HG03196 (cell line): ENCODE data around the gene KCNQ2.

Source experiments
- ATAC-seq: cut with Tn5 transposase; IDR thresholded peaks from one replicate; pipeline ENCODE4 v1.9.1; 2021; ENCODE audit not compliant: unreplicated experiment

Gene KCNQ2

DNA sequence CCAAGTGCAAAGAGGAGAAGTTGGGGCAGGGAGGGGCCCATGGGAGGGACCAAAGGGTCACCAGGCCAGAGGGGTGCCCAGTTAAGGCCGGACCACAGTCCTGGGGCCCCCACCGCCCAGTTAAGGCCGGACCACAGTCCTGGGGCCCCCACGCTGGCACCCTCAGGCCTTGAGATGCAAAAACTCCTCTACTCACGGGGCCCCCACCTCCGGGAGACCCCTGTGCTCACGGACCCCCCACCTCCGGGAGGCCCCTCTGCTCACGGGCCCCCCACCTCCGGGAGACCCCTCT lies 16.9 kb downstream of the KCNQ2 start:
- ATAC-seq = no peak

DNA sequence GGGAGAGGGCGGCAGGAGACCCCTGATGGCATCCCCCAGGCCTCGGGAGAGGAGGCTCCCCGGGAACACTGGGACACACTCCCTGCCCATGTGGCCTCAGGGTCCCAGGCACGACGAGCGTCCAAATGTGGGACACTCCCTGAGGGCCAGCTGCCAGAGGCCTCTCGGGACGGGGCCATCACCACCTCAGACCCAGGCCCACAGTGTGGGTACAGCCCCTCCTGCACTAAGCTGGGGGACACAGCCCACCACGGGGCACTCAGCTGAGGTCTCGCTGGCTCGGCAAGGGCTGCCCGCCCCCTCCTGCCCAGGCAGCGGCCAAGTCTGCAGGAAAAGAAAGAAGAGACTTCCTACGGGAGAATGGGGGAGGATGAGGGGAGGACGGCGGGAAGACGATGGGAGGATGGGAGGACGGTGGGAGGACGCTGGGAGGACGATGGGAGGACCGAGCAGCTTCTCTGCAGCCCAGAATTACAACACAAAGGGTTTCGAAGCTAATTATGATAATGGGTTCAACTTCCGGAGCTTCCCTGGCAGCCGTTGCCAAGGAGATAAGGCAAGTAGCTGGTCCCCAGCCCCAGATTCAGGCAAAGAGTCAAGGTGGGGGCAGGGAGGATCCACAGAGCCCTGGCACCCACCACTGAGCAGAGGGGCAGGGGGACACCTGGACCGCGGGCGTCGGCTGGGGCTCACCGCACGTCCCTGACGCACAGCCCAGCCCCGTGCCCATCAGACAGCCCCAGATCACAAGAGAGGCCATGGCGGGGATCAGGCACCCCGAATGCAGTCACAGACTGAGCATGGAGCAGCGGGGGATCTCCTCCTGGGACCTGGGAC lies 17.5 kb downstream of the KCNQ2 start:
- ATAC-seq = no peak

DNA sequence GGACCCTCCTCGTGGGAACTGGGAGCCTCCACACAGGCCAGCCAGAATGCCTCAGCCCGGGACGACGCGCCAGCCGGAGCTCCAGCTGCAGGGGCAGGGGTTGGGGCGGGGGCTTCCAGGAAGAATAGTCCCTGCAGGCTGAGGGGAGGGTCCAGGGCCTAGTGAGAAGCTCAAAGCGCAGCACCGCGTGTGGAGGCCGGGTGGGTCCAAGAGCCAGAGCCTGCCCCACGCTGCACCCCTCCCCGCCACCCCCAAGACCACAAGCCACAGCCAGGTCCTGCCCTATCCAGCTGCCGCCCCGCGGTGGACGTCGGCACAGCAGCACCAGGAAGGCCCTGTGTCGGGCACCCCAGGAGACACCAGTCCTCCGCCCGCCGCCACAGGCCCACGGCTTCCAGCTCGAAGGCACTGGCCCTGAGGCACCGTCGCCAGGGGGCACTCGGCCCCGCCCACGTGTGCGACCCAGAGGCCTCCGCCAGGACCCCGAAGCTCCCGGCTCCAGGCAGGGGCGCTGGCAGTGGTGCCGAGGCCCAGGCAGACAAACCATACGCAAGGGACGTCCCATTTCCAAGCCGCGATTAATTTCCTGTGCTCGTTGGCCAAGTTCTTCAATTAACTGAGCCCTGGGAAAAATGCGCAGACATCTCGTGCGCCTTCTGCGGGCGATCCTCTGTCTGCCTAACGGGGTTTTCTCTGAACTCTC lies 19.5 kb downstream of the KCNQ2 start:
- no peak for ATAC-seq

DNA sequence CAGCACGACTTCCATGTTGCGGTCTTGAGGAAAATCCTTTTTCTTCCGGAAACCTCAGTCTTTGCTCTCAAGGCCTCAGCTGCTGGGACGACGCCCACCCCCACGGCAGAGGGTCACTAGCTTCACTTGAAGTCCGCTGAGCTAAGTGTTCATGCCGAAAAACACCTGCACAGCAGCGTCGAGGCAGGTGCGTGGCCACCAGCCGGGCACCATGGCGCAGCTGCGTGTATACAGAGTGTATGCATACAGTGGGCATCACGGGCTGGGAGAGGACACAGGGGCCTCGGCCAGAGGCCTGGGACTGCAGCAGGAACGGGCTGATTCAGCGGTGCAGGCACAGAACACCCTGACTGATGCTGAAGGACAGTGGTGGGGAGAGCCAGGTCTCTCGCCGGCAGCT lies 20.1 kb downstream of the KCNQ2 start:
- no peak for ATAC-seq

DNA sequence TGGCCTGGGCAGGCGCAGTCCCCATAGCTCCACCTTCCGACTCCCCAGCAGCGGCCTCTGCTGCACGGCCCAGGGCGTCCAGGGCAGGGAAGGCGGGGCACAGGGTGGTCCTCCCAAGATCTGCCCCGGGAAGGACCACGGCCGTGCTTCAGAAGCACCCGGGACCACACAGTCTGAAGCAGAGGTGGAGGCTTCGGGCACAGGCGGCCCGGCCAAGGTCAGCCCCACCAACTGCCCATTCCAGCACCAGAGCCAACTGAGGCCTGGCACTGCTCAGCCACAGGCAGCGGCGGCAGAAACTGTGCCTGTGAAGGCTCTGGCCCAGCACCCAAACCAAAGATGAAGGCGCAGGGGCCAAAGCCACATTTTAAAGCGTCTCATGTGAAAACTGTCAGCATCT lies 20.6 kb downstream of the KCNQ2 start:
- ATAC-seq = no peak

DNA sequence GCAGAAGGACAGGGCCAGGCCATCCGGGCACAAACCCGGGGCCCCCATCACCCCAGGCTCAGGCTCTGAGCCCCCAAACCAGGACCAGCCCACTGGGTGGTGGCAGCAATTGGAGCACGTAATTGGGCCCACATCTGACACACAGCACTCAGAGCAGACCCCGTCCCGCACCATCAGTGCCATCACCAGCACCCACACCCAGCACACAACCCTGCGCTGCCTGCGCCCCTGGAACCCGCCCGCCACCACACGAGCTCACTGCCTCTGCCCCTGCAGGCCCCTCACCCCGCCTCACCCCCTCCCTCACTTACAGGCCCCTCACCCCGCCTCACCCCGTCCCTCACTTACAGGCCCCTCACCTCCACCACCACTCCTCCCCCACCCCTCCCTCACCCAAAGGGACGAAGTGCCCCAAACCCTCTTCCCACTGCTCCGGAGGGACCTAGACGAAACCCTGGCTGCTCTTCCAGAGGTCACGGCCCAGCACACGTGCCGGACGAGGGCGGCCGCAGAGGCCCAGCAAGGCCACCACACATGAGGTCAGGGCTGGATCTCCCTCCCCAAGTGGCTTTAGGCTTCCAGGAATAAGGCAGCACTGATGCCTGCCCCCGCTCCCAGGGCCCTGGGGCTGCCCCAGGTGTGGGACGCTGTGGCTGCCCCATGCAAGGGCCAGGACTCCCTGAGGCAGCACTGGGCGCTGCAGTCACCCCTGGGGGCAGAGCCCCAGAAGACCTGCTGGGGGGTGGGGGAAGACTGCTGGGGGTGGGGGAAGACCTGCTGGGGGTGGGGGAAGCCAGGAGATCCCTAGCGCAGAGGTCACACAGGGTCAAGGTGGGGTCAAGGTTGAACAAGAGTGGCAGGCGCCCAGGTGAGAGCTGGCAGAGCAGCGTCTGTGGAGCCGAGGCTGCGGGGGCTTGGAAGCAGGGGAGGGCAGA lies 22.4 kb downstream of the KCNQ2 start:
- ATAC-seq = no peak

DNA sequence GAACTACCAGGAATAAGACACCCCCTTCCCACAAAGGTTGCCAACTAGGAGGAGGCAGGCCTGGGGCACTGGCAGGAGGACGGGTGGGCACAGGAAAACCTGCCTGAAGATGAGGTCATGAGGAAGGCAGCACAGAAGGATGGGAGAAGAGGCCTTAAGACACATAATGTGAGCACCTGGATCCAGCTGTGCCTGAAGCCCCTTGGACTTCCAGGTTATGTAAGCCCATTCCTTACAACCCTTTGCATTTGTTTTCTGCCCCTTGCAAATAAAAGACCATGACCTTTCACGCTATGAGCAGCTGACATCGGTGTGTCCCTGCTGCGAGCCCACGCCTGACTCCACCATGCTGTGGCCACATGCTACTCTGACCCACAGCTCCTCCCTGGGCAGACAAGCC lies 23.4 kb downstream of the KCNQ2 start:
- ATAC-seq = no peak

DNA sequence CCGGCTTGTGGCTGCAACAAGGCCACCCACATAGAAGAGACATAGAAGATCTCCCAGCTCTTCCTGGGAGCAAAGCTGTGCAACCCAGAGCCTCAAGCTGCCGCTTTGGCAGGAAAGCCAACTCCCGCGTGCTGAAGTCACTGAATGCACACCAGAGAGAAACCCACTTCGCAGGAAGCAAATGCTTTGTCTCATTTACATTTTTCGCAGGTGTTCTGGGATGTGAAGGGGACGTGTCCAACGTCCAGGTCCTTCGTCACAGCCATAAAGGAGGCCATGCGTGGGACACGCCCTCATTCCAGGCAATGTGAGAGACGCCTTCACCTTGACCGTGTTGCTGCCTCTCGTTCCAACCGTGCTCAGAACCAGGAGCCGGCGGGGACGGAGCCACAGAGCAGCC lies 24.4 kb downstream of the KCNQ2 start:
- ATAC-seq = no peak

DNA sequence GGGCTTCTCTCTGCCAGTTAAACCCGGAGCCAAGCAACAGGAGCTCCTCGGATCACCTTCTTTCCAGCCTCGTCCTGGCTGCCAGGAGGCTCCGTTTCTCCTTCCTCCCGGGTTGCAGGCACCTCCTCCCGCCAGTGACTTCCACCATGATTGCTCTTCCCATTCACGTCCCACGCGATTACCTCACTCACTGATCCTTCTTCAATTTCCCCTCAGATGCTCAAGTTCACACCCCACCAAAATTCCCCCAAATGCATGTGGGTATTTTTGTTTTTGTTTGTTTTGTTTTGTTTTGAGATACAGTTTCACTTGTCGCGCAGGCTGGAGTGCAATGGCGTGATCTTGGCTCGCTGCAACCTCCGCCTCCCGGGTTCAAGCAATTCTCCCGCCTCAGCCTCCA lies 25.1 kb downstream of the KCNQ2 start:
- no peak for ATAC-seq

DNA sequence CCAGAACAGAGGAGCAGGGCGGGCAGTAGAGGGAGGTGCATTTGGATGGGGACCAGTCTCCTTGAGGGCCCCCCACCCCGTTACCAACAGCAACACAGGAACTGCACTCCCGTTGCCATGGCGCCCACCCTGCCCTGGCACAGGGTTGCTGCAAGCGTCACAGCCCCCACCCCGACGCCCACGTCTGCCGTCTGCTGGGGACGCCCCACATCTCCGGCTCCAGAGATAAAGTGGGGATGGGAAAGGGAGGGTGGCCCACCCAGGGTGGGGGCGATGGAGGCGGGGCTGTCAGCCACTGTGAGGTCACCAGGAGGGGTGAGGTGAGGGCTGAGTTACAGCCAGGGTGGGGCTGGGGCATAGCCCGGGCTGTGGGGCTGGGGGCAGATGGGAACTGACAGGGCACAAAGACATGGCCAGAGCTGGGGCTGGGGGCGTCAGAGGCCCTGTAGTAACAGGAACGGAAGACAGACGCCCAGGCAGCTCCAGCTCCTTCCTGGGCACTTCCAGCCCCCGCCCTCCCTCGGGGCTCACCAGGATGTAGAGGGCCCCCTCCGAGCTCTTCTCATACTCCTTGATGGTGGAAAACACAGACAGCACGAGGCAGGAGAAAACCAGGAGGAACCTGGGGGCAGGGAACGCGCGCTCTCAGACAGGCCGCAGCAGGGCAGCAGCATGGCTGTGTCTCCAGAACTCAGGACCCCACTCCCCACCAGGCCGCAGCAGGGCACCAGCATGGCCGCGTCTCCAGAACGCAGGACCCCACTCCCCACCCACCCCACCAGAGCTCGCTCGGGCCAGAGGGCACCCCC lies 26.0 kb downstream of the KCNQ2 start:
- ATAC-seq = no peak

DNA sequence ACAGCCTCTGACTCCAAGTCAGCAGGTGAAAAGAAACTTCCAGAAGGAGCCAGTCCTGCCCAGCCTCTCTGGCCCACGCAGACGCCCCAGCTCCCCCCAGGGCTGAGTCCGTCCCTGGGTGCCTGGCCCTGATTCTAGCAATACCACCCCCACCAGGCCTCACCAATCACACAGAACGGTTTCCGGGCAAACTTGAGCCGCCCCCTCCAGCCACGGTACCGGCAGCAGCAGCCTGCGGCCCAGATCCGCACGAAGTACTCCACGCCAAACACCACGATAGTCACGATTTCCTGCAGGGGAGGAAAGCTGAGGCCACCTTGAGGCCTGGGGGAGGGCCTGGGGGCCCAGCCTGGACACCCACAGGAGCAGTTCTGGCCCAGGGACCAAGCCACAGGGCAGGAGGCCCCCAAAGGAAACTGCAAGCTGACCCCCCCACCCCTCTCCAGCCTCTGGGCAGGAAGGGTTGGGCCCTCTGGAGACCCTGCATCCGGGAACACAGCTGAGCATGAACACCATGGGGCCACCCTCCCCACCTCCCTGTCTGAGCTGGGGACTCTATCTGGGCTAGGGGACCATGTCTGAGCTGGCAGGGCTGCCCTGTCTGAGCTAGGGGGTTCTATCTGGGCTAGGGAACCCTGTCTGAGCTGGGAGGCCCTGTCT lies 27.2 kb downstream of the KCNQ2 start:
- no peak for ATAC-seq

DNA sequence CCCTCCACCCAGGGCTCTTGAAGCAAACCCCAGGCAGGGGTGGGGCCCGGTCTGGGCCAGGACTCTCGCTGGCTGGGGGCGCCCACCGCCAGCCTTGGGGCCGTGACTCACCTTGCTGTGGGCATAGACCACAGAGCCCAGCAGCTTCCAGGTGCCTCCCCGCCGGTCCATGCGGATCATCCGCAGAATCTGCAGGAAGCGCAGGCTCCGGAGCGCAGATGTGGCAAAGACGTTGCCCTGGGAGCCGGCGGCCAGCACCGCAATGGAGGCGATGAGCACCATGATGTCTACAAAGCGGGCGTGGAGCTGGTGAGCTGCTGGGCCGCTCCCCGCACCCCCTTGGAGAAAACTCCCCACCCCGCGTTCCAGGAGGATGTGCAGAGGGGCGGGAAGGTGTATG lies 27.9 kb downstream of the KCNQ2 start:
- no peak for ATAC-seq

DNA sequence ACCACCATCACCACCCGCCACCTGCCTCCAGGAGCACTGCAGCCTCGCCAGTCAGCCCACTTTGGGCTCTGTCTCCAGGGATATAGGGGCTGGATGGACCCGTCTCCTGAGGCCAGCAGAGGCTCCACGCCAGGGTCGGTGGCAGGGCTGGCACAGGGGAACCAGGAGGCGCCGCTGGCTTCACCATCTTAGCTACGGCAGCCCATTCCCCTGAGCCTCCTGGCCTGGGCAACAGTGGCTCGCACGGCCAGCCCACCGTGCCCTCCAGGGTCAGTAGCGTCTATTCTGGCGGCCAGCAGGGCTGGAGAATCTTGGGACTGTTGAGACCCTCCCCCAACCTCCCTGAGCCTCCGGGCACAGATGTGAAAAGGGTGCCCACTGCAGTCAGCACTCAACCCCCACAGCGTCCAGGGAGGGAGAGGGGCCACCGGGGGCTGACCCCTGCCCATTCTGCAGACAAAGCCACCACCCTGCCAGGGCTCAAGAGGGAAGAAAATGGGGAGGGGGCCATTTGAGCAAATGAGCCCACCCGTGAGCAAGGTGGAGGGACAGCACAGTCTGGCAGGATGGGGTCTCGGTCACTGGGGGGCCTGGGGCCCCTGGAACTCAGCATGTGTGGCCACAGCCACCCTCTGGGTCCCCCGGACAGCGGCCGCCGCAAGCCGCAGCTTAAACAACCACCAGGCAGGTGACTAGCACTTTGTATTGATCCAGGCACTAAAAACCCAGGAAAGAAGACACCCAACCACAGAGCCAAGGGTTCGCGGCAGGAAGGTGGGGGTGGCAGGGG lies 28.7 kb downstream of the KCNQ2 start:
- no peak for ATAC-seq

DNA sequence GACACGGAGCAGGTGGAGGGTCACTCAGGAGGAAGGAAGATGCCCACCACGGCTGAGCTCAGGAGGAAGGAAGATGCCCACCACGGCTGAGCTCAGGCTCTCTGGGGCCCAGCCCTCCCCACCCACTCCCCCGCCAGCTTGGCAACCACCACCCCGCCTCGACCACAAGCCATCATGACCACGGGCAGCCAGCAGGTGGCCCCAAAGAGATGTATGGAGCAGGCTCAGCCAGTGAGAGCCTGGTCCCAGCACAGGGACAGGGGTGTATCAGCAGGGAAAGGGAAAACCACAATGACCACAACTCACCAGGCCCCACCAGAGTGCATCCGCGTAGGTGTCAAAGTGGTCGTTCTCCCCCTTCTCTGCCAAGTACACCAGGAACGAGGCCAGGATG lies 30.4 kb downstream of the KCNQ2 start:
- no peak for ATAC-seq

DNA sequence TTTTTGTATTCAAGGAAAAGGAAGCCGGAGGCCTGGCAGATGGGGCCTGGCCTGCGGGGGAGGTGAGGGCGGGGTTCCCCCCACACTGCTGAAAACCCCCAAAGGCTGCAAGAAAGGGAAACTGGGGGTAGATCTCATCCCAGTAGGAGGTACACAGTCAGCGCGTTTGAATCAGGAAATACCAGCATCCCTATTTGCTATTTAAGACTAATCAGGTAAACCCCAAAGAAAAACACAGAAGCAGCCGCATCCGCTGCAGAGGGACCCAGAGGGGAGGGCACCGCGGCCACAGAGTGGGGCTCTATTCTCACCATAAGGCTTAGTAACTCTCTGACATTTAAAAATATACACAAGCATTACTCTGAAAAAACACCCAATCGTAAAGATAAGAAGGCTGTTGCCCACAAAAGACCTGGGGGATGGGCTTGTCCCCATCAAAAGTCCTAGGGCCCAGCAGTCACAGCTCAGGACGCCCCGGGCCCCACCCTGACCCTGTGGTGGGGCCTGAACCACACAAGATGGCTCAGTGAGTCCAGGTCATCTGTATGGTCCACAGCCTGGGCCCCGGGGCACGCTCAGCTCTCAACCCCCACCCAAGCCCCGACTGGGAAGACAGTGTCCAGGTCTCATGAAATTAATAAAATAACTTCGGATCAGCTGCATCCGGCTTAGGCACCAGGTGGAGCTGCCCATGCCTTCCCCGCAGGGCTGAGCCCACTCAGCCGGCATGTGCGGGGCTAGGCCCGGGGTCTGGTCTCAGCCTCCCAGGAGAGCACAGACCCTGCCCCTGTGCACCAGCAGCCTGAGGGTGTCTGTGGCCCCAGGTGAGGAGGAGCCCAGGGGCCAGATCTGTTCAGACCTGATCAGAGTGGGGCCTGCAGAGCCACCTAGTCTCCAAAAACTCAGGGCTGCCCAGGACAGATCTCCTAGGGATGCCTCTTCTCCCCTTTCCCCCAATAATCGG lies 31.0 kb downstream of the KCNQ2 start:
- peak; percentile 44 for ATAC-seq

DNA sequence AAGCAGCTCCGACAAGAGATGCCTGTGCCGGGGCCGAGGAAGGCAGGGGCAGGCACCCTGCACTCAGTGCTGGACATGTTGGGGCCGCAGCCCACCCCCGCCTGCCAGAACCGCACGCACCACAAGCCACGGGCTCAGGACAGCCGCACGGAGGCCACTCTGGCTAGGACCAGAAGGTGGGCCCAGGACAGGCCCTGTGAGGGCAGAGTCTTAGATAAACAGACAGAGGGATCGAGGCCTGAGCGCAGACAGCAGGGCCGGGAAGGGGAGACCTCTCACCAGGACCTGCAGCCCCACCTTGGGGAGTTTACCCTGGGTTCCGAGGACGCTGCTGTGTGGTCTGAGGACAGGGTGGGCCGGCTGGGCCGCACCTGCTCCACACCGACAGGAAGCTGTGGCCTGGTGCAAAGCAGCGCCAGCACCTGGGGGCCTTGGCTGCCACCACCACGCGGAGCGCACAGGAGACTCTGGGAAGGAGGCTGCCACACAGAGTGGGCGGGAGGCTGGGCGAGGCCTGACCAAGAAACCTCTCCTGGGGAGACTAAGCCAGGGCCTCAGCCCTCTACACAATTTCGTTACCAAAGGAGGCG lies 32.0 kb downstream of the KCNQ2 start:
- ATAC-seq = no peak

DNA sequence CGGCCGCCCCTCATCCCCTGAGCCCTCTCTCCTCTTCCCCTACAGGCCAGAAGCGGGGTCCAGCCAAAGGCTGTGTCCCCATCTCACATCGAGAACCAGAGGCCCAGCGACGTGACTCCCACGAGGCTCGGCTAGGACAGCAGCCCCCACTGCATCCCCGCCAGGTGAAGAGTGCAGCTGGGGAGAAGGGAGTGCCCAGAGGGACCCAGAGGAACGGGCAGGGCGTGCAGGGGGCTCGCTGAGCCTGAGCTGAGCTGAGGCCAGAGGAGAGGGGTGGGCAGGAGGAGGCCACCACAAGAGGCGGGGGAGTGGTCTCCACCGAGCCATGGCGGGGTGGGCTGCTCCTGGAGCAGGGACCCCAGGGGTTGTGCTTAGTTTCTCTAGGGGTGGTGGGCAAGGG lies 32.6 kb downstream of the KCNQ2 start:
- no peak for ATAC-seq

DNA sequence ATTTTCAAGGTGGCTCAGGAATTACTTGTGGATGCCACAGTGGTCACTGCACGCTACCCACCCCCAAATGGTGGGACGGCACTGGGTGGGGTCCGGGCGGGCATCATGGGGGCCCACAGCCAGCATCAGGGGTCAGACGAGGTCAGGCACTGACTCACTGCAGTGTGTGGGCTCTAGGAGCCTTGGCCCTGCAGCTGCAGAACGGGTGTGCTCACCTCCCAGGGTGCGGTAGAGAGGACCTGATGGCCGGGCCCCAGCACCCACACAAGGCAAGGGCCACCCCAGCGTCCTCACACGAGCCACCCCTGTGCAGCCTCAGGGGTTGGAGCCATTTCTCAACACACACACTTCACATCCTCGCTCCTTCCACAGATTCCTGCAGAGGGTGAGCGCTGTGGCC lies 34.3 kb downstream of the KCNQ2 start:
- no peak for ATAC-seq
